Endothelial cell of umbilical vein (primary cell): Measurements from ENCODE around the gene RAB37.

Source experiments
- EZH2 ChIP-seq: IDR thresholded peaks from 2 replicates; pipeline ENCODE4 v1.6.1; 2012; ENCODE audit warnings: borderline replicate concordance, low read depth, mild to moderate bottlenecking, moderate library complexity, low read length, inconsistent platforms; ENCODE audit not compliant: severe bottlenecking
- POLR2A ChIP-seq: IDR thresholded peaks from 2 replicates; pipeline ENCODE4 v1.6.1; 2012; ENCODE audit warnings: low read depth, mild to moderate bottlenecking, control low read depth, low read length
- POLR2AphosphoS5 ChIP-seq: IDR thresholded peaks from 2 replicates; pipeline ENCODE4 v1.6.1; 2012; ENCODE audit warnings: low read depth, mild to moderate bottlenecking, control low read depth, low read length, moderate library complexity; ENCODE audit not compliant: insufficient read depth
- TF ChIP-seq, protein P1 (sequence below), 2 donors: IDR thresholded peaks; 1 replicate in 1 of 2; 2 replicates in 1 of 2; pipeline ENCODE4 v1.5.1; 2011; ENCODE audit warnings: low read length in 2 of 2, mild to moderate bottlenecking in 2 of 2, moderate library complexity in 2 of 2, control low read depth in 1 of 2, inconsistent platforms in 1 of 2, low read depth in 1 of 2; ENCODE audit not compliant: insufficient read depth in 1 of 2; ENCODE audit errors: extremely low read depth in 1 of 2
- TF ChIP-seq, protein P2 (sequence below): IDR thresholded peaks from 2 replicates; pipeline ENCODE4 v1.6.1; 2011; ENCODE audit not compliant: insufficient read depth, insufficient read length

GRCh38 chr17:74737299-74738050 lies 419 bp downstream of the RAB37 start:
- TF ChIP-seq EZH2 = peak; percentile 91
- TF ChIP-seq POLR2AphosphoS5 = no peak
- TF ChIP-seq, protein P1, sequence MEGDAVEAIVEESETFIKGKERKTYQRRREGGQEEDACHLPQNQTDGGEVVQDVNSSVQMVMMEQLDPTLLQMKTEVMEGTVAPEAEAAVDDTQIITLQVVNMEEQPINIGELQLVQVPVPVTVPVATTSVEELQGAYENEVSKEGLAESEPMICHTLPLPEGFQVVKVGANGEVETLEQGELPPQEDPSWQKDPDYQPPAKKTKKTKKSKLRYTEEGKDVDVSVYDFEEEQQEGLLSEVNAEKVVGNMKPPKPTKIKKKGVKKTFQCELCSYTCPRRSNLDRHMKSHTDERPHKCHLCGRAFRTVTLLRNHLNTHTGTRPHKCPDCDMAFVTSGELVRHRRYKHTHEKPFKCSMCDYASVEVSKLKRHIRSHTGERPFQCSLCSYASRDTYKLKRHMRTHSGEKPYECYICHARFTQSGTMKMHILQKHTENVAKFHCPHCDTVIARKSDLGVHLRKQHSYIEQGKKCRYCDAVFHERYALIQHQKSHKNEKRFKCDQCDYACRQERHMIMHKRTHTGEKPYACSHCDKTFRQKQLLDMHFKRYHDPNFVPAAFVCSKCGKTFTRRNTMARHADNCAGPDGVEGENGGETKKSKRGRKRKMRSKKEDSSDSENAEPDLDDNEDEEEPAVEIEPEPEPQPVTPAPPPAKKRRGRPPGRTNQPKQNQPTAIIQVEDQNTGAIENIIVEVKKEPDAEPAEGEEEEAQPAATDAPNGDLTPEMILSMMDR (IDR thresholded peaks at IDR 0.05; ENCODE audit: extremely low read depth in 1 of 2, insufficient read depth in 1 of 2, low read depth in 1 of 2, low read length in 2 of 2) = peak; percentile 15 to 39
- TF ChIP-seq POLR2A = no peak
- TF ChIP-seq, protein P2, sequence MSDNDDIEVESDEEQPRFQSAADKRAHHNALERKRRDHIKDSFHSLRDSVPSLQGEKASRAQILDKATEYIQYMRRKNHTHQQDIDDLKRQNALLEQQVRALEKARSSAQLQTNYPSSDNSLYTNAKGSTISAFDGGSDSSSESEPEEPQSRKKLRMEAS = no peak
